ENCODE results near the gene C11orf52.
"Not testable (repeated sequence)": the region's sequence is repeated elsewhere in the genome, so short reads cannot be mapped to it uniquely, and the experiment has no call there.

The C11orf52 gene

GRCh38 chr11:111918390-111919256 lies at the start of gene C11orf52:
Gene C11orf52 (plus strand): TSS chr11:111918913. CDS start chr11:111918973, 60 bp downstream.
- DNase-seq, result no peak

GRCh38 chr11:111870113-111870512 lies 48.6 kb upstream of the C11orf52 start:
- no peak for DNase-seq

- no peak for DNase-seq
These were observed 48.2 kb upstream of the C11orf52 start for GRCh38 chr11:111870522-111870885.

GRCh38 chr11:111870886-111871692 lies 47.6 kb upstream of the C11orf52 start, which contains the start of gene ALG9:
Gene ALG9 (minus strand): TSS chr11:111871581. CDS start chr11:111871482, 99 bp downstream.
- DNase-seq, result peak; percentile 90 to 93

- no peak for DNase-seq
These were observed 47.0 kb upstream of the C11orf52 start for GRCh38 chr11:111871693-111872161.

- DNase-seq, result no peak
These were observed 40.3 kb upstream of the C11orf52 start for GRCh38 chr11:111878385-111878848.

- peak; percentile 90 to 94 for DNase-seq
These were observed 39.7 kb upstream of the C11orf52 start, which contains the start of the genes CFAP68 and FDXACB1 for GRCh38 chr11:111878849-111879636. Gene CFAP68 (plus strand): TSS chr11:111879541. CDS start chr11:111879561, 20 bp downstream. Gene FDXACB1 (minus strand): TSS chr11:111879165. CDS start chr11:111879132, 33 bp downstream.

GRCh38 chr11:111879637-111879960 lies 39.1 kb upstream of the C11orf52 start:
- no peak for DNase-seq

- no peak for DNase-seq
These were observed 36.5 kb upstream of the C11orf52 start for GRCh38 chr11:111882202-111882601.

- DNase-seq, result not testable (repeated sequence)
These were observed 33.7 kb upstream of the C11orf52 start for GRCh38 chr11:111885053-111885452.

GRCh38 chr11:111886032-111886431 lies 32.7 kb upstream of the C11orf52 start:
- DNase-seq, result no peak

GRCh38 chr11:111886844-111887243 lies 31.9 kb upstream of the C11orf52 start:
- DNase-seq, result no peak

- no peak for DNase-seq
These were observed 13.3 kb upstream of the C11orf52 start for GRCh38 chr11:111905411-111905810.

GRCh38 chr11:111906680-111907079 lies 12.0 kb upstream of the C11orf52 start:
- no peak for DNase-seq

- DNase-seq, result no peak
These were observed 9.9 kb upstream of the C11orf52 start for GRCh38 chr11:111908639-111909305.

GRCh38 chr11:111909378-111909777 lies 9.3 kb upstream of the C11orf52 start:
- DNase-seq, result no peak

GRCh38 chr11:111910676-111911562 lies 7.8 kb upstream of the C11orf52 start:
- no peak for DNase-seq

- DNase-seq, result no peak
These were observed 6.9 kb upstream of the C11orf52 start, which contains the start of gene CRYAB for GRCh38 chr11:111911563-111912401. Gene CRYAB (minus strand): TSS chr11:111911770. CDS start chr11:111911724, 46 bp downstream.

- no peak for DNase-seq
These were observed 6.2 kb upstream of the C11orf52 start, which contains the start of gene HSPB2 for GRCh38 chr11:111912535-111912934. Gene HSPB2 (plus strand): TSS chr11:111912734. CDS start chr11:111912830, 96 bp downstream.
